ENCODE measurements around the gene COL21A1.

The COL21A1 gene

GRCh38 chr6:56088641-56089040 lies 158.7 kb downstream of the COL21A1 start:
- no peaks in the 10 kb centered on the region for H3K36me3 ChIP-seq (ENCODE audit: insufficient read depth, low read length)
- no peak overlapping the region for H3K27ac ChIP-seq (ENCODE audit: low read length)
- no peak for DNase-seq
- no peaks in the 10 kb centered on the region for H3K9me3 ChIP-seq (ENCODE audit: insufficient read depth, low read length, severe bottlenecking)
- no peak overlapping the region for H3K4me2 ChIP-seq (ENCODE audit: insufficient read depth, low read length)
- no peak for TF ChIP-seq EZH2 (IDR thresholded peaks at IDR 0.05; ENCODE audit: borderline replicate concordance, low read depth, low read length, severe bottlenecking)
- no peak for TF ChIP-seq CTCF (IDR thresholded peaks at IDR 0.05; ENCODE audit: borderline replicate concordance, extremely low read depth, low read length, poor library complexity, severe bottlenecking)
- no peaks in the 10 kb centered on the region for H3K27me3 ChIP-seq (ENCODE audit: insufficient read depth, low read length, poor library complexity)
- no peak overlapping the region for H3K9ac ChIP-seq (ENCODE audit: low read depth, low read length)
- no peaks in the 10 kb centered on the region for H3K4me1 ChIP-seq (ENCODE audit: insufficient read depth, low read length)
- no peak for ATAC-seq (ENCODE audit: insufficient read depth, low read depth)
- no peaks in the 10 kb centered on the region for H3K79me2 ChIP-seq (ENCODE audit: insufficient read depth, low read length)
- no peak overlapping the region for H2AFZ ChIP-seq (ENCODE audit: low read depth, low read length)
- H4K20me1 ChIP-seq (ENCODE audit: insufficient read depth, low read length) = no peaks in the 10 kb centered on the region
- H3K4me3 ChIP-seq (ENCODE audit: low read depth in 1 of 2, low read length in 2 of 2) = no peak overlapping the region

- TF ChIP-seq EZH2 (IDR thresholded peaks at IDR 0.05; ENCODE audit: borderline replicate concordance, low read depth, low read length, severe bottlenecking) = no peak
- no peak for TF ChIP-seq CTCF (IDR thresholded peaks at IDR 0.05; ENCODE audit: borderline replicate concordance, extremely low read depth, low read length, poor library complexity, severe bottlenecking)
- Histone ChIP-seq H3K79me2 (ENCODE audit: insufficient read depth, low read length) (no peaks in the 10 kb centered on the region), H3K36me3 (ENCODE audit: insufficient read depth, low read length) (no peaks in the 10 kb centered on the region), H3K4me3 (ENCODE audit: low read depth in 1 of 2, low read length in 2 of 2) (no peak overlapping the region), H3K9ac (ENCODE audit: low read depth, low read length) (no peak overlapping the region), H3K9me3 (ENCODE audit: insufficient read depth, low read length, severe bottlenecking) (no peaks in the 10 kb centered on the region), H3K4me2 (ENCODE audit: insufficient read depth, low read length) (no peak overlapping the region), H2AFZ (ENCODE audit: low read depth, low read length) (no peak overlapping the region), H4K20me1 (ENCODE audit: insufficient read depth, low read length) (no peaks in the 10 kb centered on the region), H3K27me3 (ENCODE audit: insufficient read depth, low read length, poor library complexity) (no peaks in the 10 kb centered on the region), H3K27ac (ENCODE audit: low read length) (no peak overlapping the region), H3K4me1 (ENCODE audit: insufficient read depth, low read length) (no peaks in the 10 kb centered on the region)
- ATAC-seq (ENCODE audit: insufficient read depth, low read depth) = no peak
- no peak for DNase-seq
Observed at GRCh38 chr6:56087421-56087820, 160.0 kb downstream of the COL21A1 start.

- ATAC-seq (ENCODE audit: insufficient read depth, low read depth) = no peak
- no peak overlapping the region for H2AFZ ChIP-seq (ENCODE audit: low read depth, low read length)
- no peaks in the 10 kb centered on the region for H3K9me3 ChIP-seq (ENCODE audit: insufficient read depth, low read length, severe bottlenecking)
- H3K79me2 ChIP-seq (ENCODE audit: insufficient read depth, low read length) = no peaks in the 10 kb centered on the region
- no peaks in the 10 kb centered on the region for H3K4me1 ChIP-seq (ENCODE audit: insufficient read depth, low read length)
- H3K27ac ChIP-seq (ENCODE audit: low read length) = no peak overlapping the region
- no peak overlapping the region for H3K4me3 ChIP-seq (ENCODE audit: low read depth in 1 of 2, low read length in 2 of 2)
- H3K9ac ChIP-seq (ENCODE audit: low read depth, low read length) = no peak overlapping the region
- H3K4me2 ChIP-seq (ENCODE audit: insufficient read depth, low read length) = no peak overlapping the region
- H3K36me3 ChIP-seq (ENCODE audit: insufficient read depth, low read length) = no peaks in the 10 kb centered on the region
- no peak for TF ChIP-seq CTCF (IDR thresholded peaks at IDR 0.05; ENCODE audit: borderline replicate concordance, extremely low read depth, low read length, poor library complexity, severe bottlenecking)
- TF ChIP-seq EZH2 (IDR thresholded peaks at IDR 0.05; ENCODE audit: borderline replicate concordance, low read depth, low read length, severe bottlenecking) = no peak
- no peaks in the 10 kb centered on the region for H3K27me3 ChIP-seq (ENCODE audit: insufficient read depth, low read length, poor library complexity)
- no peaks in the 10 kb centered on the region for H4K20me1 ChIP-seq (ENCODE audit: insufficient read depth, low read length)
- DNase-seq = no peak
Observed at GRCh38 chr6:56079751-56080540, 167.4 kb downstream of the COL21A1 start.

Data from DND-41 (cell line).